ENCODE data around the gene UQCRC2.
"Not testable (repeated sequence)": the region's sequence is repeated elsewhere in the genome, so short reads cannot be mapped to it uniquely, and the experiment has no call there.

Gene UQCRC2

DNA sequence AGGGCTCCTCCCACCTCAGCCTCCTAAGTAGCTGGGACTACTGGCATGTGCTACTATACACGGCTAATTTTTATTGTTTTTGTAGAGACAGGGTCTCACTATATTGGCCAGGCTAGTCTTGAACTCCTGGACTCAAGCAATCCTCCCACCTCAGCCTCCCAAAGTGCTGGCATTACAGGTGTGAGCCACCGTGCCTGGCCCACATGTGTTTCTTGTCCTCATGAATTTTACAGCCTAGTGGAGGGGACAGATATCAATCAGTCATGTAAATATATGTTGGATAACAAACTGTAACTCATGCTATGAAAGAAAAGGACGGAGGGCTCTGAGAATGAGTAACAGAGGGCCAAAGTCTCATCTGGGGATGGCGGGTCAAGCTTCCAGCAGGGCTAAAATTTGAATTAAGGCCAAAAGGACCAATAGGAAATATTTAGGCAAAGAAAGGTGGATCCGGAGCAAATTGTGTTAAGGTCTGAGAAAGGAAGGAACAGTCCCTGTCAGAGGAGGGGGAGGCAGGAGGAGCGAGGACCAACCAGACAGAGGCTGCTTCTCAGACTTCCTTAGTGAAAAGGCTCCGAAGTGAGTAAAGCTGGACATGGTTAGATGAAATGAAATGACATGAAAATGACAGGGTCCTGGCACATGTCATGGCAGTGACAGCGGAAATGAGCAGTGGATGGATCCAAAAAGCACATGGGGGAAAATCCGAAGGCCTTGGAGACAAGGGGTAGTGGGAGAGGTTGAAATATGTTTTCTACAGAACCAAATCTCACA, 43.9 kb downstream of the UQCRC2 start:
- TF ChIP-seq CTCF (IDR thresholded peaks at IDR 0.05; ENCODE audit: control extremely low read depth, extremely low read depth, low read depth, missing control alignments): no peak
- CTCF ChIA-PET: interaction anchor here (0.8 to 15.7 kb wide), 5 partner anchors 12 to 191 kb away, joined by 3 to 313 read pairs (median 4); no protein-coding TSS in a partner anchor
- POLR2A ChIA-PET: no interaction called here

GRCh38 chr16:21997697-21998480, 44.7 kb downstream of the UQCRC2 start:
- no peak for TF ChIP-seq CTCF (IDR thresholded peaks at IDR 0.05; ENCODE audit: control extremely low read depth, extremely low read depth, low read depth, missing control alignments)
- POLR2A ChIA-PET: no interaction called here
- CTCF ChIA-PET: interaction anchor here (0.8 to 15.7 kb wide), 9 partner anchors 8 to 190 kb away, joined by 3 to 313 read pairs (median 4); no protein-coding TSS in a partner anchor
- DNase-seq (ENCODE audit: extremely low spot score): no peak

More for the DNA sequence above, 43.9 kb downstream of the UQCRC2 start:
- DNase-seq (ENCODE audit: extremely low spot score): no peak

DNA sequence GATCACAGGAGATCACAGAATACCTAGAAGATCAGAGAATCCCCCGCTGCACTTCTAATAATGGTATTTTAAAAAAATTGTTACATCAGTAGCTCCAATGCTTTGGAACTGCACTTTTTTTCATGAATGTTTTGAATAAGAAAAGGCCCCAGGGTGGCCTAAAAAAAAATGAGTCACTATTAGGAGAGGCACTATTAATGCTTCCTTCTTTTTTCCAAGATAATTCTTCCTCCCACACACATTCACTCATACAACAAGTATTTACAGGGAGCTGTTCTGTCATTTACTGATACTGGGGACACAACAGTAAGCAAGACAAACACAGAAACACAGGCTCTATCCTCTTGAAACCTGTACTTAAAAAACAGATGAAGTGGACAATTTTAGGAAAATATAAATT, 48.4 kb downstream of the UQCRC2 start:
- TF ChIP-seq CTCF (IDR thresholded peaks at IDR 0.05; ENCODE audit: control extremely low read depth, extremely low read depth, low read depth, missing control alignments): no peak
- POLR2A ChIA-PET: no interaction called here
- CTCF ChIA-PET: interaction anchor here (0.6 to 15.7 kb wide), 28 partner anchors 9 to 298 kb away, joined by 3 to 313 read pairs (median 4); partner anchors contain the start of gene UQCRC2
- no peak for DNase-seq (ENCODE audit: extremely low spot score)

- DNase-seq (ENCODE audit: extremely low spot score); POLR2A ChIA-PET: not testable (repeated sequence)
- CTCF ChIA-PET: interaction anchor here (0.6 to 15.7 kb wide), 28 partner anchors 9 to 298 kb away, joined by 3 to 313 read pairs (median 4); partner anchors contain the start of gene UQCRC2
These were observed 48.9 kb downstream of the UQCRC2 start for GRCh38 chr16:22002047-22002446.

GRCh38 chr16:22003195-22003594, 50.0 kb downstream of the UQCRC2 start:
- CTCF ChIA-PET: interaction anchor here (1.7 to 15.7 kb wide), 6 partner anchors 10 to 186 kb away, joined by 10 to 313 read pairs (median 14); no protein-coding TSS in a partner anchor
- POLR2A ChIA-PET: no interaction called here
- TF ChIP-seq CTCF (IDR thresholded peaks at IDR 0.05; ENCODE audit: control extremely low read depth, extremely low read depth, low read depth, missing control alignments): no peak
- DNase-seq (ENCODE audit: extremely low spot score): no peak

GRCh38 chr16:22004341-22004740, 51.2 kb downstream of the UQCRC2 start:
- no peak for TF ChIP-seq CTCF (IDR thresholded peaks at IDR 0.05; ENCODE audit: control extremely low read depth, extremely low read depth, low read depth, missing control alignments)
- DNase-seq (ENCODE audit: extremely low spot score): no peak
- ChIA-PET POLR2A (no interaction called here), CTCF (interaction anchor here (0.7 to 15.7 kb wide), 5 partner anchors 10 to 184 kb away, joined by 3 to 313 read pairs (median 6); no protein-coding TSS in a partner anchor)

All from GM10248 (cell line).